HEK293T (cell line): ENCODE results near the gene AP5Z1.

Experiments used
- CTCF ChIA-PET: fragments of 350-600 bp; formaldehyde crosslinking; extraction: SDS; loops from one replicate; lab custom pipeline; 2021; ENCODE audit warnings: antibody characterized with exemption, inconsistent platforms; lab: Yijun Ruan, JAX
- POLR2A ChIA-PET: fragments of 350-600 bp; formaldehyde crosslinking; extraction: SDS; loops from one replicate; lab custom pipeline; 2020; ENCODE audit warnings: antibody characterized with exemption, inconsistent platforms; lab: Yijun Ruan, JAX
- DNase-seq: peaks from one replicate; pipeline ENCODE4 v3.0.0; 2012; ENCODE audit warnings: mixed read lengths; ENCODE audit errors: extremely low spot score
- ARNT ChIP-seq: fragments of 450-650 bp; IDR thresholded peaks from 2 replicates; pipeline ENCODE4 v1.6.1; 2017; ENCODE audit warnings: mild to moderate bottlenecking
- BHLHE40 ChIP-seq: fragments of 450-650 bp; IDR thresholded peaks from 2 replicates; pipeline ENCODE4 v1.6.1; 2016; ENCODE audit warnings: mild to moderate bottlenecking, moderate library complexity, borderline replicate concordance
- CTBP1 ChIP-seq: fragments of 450-650 bp; IDR thresholded peaks from 2 replicates; pipeline ENCODE4 v1.6.1; 2016; ENCODE audit warnings: borderline replicate concordance
- ELF4 ChIP-seq: fragments of 450-650 bp; IDR thresholded peaks from 2 replicates; pipeline ENCODE4 v1.6.1; 2017; ENCODE audit warnings: antibody characterized with exemption
- FOXA1 ChIP-seq: fragments of 450-650 bp; IDR thresholded peaks from 2 replicates; pipeline ENCODE4 v1.6.1; 2016; ENCODE audit warnings: mild to moderate bottlenecking
- FOXK2 ChIP-seq: fragments of 450-650 bp; IDR thresholded peaks from 2 replicates; pipeline ENCODE4 v1.6.1; 2016; ENCODE audit warnings: mild to moderate bottlenecking
- FOXM1 ChIP-seq: fragments of 450-650 bp; IDR thresholded peaks from 2 replicates; pipeline ENCODE4 v1.6.1; 2017; ENCODE audit warnings: mild to moderate bottlenecking, borderline replicate concordance
- HDGF ChIP-seq: fragments of 450-650 bp; IDR thresholded peaks from 2 replicates; pipeline ENCODE4 v1.6.1; 2017; ENCODE audit warnings: antibody characterized with exemption, borderline replicate concordance
- L3MBTL2 ChIP-seq: fragments of 450-650 bp; conservative IDR thresholded peaks from 2 replicates; pipeline ENCODE4 v1.6.1; 2016; ENCODE audit warnings: mild to moderate bottlenecking
- LEF1 ChIP-seq: fragments of 450-650 bp; IDR thresholded peaks from 2 replicates; pipeline ENCODE4 v1.6.1; 2017; ENCODE audit warnings: mild to moderate bottlenecking, borderline replicate concordance
- NFRKB ChIP-seq: fragments of 450-650 bp; IDR thresholded peaks from 2 replicates; pipeline ENCODE4 v1.6.1; 2016; ENCODE audit warnings: mild to moderate bottlenecking, moderate library complexity
- SP1 ChIP-seq: fragments of 450-650 bp; IDR thresholded peaks from 2 replicates; pipeline ENCODE4 v1.6.1; 2017
- SUZ12 ChIP-seq: fragments of 450-650 bp; IDR thresholded peaks from 2 replicates; pipeline ENCODE4 v1.6.1; 2016; ENCODE audit warnings: mild to moderate bottlenecking
- TARDBP ChIP-seq: fragments of 450-650 bp; IDR thresholded peaks from 2 replicates; pipeline ENCODE4 v1.6.1; 2016
- ZNF384 ChIP-seq: fragments of 450-650 bp; IDR thresholded peaks from 2 replicates; pipeline ENCODE4 v1.6.1; 2016
- TF ChIP-seq, protein P1 (sequence below): fragments of 450-650 bp; IDR thresholded peaks from 2 replicates; pipeline ENCODE4 v1.6.1; 2016

The AP5Z1 gene

DNA sequence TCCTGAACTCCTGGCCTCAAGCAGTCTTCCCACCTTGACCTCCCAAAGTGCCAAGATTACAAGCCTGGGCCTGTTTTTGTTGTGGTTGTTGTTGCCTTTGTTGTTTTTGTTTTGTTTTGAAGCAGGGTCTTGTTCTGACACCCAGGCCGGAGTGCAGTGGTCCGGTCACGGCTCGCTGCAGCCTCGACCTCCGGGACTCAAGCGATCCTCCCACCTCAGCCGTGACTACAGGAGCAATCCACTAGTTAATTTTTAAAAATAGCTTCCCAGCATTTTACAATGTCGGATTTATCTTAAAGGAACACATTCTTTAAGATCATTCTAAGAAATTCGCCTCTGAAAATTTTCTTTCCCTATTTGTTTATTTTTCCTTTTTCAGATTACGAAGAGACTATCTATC is 27.7 kb upstream of the AP5Z1 start:
- ChIA-PET CTCF (no interaction called here), POLR2A (no interaction called here)
- DNase-seq: no peak
- TF ChIP-seq BHLHE40: no peak

DNA sequence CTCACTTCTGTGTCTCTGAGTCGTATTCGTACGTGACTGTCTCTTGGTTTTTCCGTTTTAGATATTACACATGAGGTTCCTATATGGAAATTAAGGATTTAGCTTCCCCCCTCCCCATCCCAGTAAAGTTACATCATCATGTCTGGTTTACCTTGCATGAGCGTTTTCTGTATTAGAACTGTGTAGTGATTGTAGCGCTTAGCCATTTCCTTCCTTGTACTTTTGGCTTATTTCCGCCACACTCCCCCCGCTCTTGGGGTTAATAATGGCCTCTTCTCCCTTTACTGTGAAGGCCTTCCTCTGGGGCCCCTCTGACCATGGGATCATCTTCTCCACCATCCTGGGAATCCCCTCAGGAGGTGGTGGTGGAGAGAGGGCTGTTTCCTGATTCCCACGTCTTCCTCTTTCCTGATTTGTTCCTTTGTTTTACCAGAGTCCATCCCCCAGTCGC is 27.2 kb upstream of the AP5Z1 start:
- ChIA-PET POLR2A (no interaction called here), CTCF (no interaction called here)
- no peak for DNase-seq
- TF ChIP-seq, protein P1, sequence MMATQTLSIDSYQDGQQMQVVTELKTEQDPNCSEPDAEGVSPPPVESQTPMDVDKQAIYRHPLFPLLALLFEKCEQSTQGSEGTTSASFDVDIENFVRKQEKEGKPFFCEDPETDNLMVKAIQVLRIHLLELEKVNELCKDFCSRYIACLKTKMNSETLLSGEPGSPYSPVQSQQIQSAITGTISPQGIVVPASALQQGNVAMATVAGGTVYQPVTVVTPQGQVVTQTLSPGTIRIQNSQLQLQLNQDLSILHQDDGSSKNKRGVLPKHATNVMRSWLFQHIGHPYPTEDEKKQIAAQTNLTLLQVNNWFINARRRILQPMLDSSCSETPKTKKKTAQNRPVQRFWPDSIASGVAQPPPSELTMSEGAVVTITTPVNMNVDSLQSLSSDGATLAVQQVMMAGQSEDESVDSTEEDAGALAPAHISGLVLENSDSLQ: no peak
- no peak for TF ChIP-seq CTBP1
- TF ChIP-seq HDGF: no peak
- no peak for TF ChIP-seq SUZ12
- TF ChIP-seq LEF1: no peak
- no peak for TF ChIP-seq TARDBP
- no peak for TF ChIP-seq FOXA1

DNA sequence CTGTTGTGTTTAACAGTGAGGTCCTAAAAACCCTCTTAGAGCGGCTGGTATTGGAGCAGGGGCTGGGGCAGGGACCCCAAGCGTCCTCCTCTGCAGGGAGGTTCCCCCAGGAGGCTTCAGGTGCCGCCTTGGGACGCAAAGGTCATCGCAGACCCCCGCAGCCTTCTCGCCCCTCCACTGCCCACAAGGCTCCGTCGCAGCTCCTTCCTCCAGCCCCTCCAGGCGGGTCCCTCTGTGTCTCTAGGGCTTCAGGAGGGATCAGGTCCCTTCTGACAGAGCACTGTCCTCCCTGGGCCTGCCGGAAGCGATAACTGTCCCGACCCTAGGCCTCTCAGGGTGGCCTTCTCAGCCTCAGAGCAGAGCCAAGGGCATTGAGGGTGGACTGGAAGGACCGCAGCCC is 26.1 kb upstream of the AP5Z1 start:
- no peak for DNase-seq
- ChIA-PET CTCF (no interaction called here), POLR2A (no interaction called here)
- TF ChIP-seq ZNF384 (no peak), L3MBTL2 (no peak), ELF4 (no peak), SP1 (no peak), ARNT (no peak), FOXK2 (no peak), FOXA1 (no peak), HDGF (no peak), SUZ12 (no peak), FOXM1 (no peak), NFRKB (no peak), TARDBP (no peak)
- TF ChIP-seq, protein P1: no peak

DNA sequence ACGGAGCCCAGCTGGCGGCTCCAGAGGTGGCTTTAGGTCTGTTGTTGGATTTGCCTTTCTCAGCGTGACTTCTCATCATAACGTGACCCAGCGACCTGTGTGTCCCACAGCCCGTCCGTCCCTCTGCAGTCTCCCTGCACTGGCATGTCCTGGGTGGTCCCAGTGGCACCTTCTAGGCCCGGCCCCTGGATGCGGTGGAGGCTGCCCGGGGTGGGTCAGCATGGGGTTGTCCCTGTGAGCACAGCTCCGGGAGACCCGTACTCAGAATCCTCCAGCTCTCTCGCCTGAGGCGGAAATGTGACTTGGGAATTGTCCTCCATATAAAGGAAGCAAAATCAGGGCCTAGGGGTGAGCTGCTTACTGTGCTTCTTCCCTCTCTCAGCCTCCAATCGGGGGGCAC is 25.6 kb upstream of the AP5Z1 start:
- POLR2A ChIA-PET: no interaction called here
- CTCF ChIA-PET: no interaction called here
- no peak for TF ChIP-seq ELF4
- no peak for TF ChIP-seq ZNF384
- no peak for TF ChIP-seq L3MBTL2
- TF ChIP-seq FOXK2: no peak
- no peak for DNase-seq

DNA sequence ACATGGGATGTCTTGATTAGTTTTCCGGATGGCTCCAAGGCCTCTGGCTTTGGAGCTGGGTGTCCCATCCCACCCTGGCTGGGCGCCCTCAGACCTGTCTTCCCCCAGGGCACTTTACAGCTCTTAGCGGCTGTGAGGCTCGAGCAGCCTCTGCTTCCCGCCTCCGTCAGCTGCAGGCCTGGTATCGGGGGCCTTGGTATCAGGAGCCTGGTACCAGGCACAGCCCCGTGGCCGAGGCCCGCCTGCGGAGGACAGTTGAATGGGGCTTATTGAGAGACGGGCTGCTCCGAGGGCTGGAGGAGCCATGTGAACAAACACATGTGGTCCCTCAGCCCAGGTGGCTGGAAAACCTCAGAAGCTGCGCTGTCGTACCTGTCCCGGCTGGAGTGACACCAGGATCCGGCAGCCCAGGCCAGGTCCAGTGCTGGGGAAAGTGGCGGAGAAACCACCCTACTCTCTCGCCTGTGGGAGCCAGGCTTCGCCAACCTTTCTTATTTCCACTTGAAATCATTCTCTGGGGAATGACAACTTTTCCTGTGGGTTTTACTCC is 23.9 kb upstream of the AP5Z1 start:
- CTCF ChIA-PET: no interaction called here
- no peak for DNase-seq
- no peak for TF ChIP-seq SUZ12
- no peak for TF ChIP-seq ELF4
- no peak for TF ChIP-seq ARNT
- TF ChIP-seq, protein P1: no peak
- no peak for TF ChIP-seq NFRKB
- TF ChIP-seq FOXK2: no peak
- no peak for TF ChIP-seq L3MBTL2
- TF ChIP-seq FOXA1: no peak

DNA sequence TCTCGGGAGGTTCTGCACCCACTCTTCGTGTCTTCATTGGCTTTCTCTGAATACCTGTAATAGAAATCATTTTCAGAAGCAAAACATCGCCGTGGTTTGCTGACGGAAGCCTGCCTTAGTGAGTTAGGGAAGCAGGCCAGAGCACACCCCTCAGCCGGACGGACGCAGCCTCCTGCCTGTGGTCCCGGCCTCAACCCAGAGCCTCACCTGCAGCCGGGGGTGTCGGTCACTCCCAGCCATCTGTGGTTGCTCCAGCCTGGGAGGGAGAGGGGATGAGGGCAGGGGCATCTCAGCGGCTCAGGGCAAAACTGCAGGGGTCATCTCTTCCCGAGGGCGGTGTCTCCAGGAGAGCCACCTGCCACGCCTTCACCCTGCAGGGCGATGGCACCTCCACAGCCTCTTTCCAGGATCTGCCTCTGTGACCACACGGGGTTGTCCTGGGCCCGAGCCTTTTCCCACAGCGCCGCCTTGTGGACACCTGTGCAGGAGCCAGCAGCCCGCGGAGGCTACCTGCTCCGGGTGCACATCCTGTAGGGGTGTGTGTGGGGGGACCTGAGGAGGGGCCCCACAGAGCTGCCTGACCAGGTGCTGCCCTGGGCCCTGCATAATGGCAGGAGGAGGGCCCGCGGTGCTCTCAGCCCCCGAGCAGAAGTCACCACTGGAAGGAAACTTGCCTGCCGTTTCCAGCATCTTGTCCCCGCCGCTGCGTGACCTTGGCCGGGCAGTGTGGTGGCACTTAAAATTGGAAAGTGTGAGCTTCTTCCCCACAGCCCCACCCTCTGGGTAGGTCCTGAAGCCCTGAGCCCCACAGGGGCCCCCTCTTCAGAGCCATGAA is 21.6 kb upstream of the AP5Z1 start:
- TF ChIP-seq ZNF384 (no peak), FOXK2 (no peak), FOXM1 (no peak), FOXA1 (no peak), NFRKB (no peak)
- TF ChIP-seq, protein P1: no peak
- CTCF ChIA-PET: no interaction called here
- POLR2A ChIA-PET: no interaction called here
- peak; percentile 84 for DNase-seq

More for the DNA sequence above, 23.9 kb upstream of the AP5Z1 start:
- POLR2A ChIA-PET: no interaction called here
